Cardiac fibroblast (primary cell): ENCODE results near the gene ABHD2.

Source experiments
- DNase-seq, 2 donors: peaks; one replicate each; pipeline versions ENCODE4 v3.0.0 to v3.0.0-alpha.2; 2010; ENCODE audit warnings: low read depth in 2 of 2
- H3K4me3 ChIP-seq, 2 donors: replicated peaks in 1 of 2; 1 replicate in 1 of 2; 2 replicates in 1 of 2; pipeline ENCODE4 v1.5.1; 2011; ENCODE audit warnings: low read depth in 2 of 2, low read length in 2 of 2, mild to moderate bottlenecking in 2 of 2, moderate library complexity in 1 of 2
- CTCF ChIP-seq: IDR thresholded peaks from one replicate; pipeline ENCODE4 v1.5.1; 2011; ENCODE audit warnings: low read depth, mild to moderate bottlenecking, low read length, inconsistent platforms

ABHD2 gene

DNA sequence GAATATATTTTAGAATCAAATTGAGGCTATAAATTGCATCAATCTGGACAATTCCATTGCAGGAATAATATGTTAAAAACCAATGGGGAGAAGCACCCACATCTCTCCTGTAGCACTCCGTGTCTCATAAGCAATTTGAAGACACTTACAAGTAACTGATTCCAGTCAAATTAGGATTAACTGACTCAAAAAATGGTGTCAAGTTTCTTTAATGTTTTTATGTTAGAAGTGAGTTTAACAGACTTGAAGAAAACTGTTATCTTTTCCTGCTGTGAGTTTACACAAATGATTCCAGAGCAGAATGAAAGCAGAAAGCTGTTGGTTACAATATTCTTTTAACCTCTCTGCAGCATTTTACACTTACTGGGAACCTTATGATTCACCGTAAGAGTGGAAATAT lies 109.9 kb downstream of the ABHD2 start:
- DNase-seq: no peak
- no peak for TF ChIP-seq CTCF
- H3K4me3 ChIP-seq: no peak overlapping the region

DNA sequence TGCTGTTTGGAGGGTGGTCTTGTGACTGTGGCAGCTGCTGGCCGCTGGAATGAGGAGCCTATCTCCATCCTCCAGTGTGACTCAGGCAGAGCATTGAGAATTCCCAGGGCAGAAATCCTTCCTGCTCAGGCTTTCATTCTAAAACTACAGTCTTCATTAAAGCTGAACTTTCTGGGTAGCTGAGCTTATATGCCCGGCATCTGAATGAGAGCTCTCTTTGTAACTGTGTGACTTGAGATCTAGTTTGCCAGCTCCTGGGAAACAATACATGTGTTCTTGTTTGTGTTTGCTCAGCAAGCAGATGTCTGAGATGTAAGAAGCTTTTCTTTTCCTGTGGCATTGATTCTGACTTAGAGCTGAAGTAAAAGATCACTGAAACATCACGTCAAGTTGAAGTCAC lies 110.7 kb downstream of the ABHD2 start:
- no peak for TF ChIP-seq CTCF
- no peak overlapping the region for H3K4me3 ChIP-seq
- no peak for DNase-seq

DNA sequence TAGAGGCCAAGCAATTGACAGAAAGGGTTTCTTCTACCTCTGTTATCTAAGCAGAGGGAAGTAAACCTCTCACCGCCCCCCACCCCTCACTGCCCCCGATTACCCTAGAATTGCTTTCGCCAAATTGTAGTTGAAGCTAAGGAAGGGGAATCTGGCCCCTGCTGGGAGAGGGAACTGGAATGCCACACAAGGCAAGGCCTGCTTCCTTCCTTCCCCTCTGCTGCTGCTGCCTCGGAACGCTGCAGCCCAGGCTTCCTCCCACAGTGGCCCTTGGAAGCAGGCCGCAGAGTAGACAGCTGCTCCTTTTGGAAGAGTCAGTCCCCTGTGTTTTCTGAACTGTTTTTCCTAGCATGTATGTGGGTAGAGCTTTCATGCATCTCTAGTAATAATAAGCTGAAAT lies 111.5 kb downstream of the ABHD2 start:
- no peak for TF ChIP-seq CTCF
- no peak for DNase-seq

DNA sequence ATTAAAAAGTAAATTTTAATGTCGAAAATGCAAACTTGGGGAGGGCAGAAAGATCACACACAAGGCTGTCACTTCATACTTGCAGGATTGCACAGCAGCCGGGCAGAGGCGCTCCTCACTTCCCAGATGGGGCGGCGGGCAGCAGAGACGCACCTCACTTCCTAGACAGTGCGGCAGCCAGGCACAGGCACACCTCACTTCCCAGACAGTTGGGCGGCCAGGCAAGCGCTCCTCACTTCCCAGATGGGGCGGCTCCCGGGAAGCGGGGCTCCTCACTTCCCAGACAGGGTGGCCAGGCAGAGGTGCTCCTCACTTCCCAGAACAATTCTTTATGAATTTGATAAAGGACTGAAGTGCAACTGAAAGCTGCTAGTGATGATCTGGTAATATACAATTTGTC lies 111.9 kb downstream of the ABHD2 start:
- DNase-seq: no peak
- TF ChIP-seq CTCF: no peak
- no peak overlapping the region for H3K4me3 ChIP-seq

More for the DNA sequence above, 111.5 kb downstream of the ABHD2 start:
- H3K4me3 ChIP-seq: no peak overlapping the region

DNA sequence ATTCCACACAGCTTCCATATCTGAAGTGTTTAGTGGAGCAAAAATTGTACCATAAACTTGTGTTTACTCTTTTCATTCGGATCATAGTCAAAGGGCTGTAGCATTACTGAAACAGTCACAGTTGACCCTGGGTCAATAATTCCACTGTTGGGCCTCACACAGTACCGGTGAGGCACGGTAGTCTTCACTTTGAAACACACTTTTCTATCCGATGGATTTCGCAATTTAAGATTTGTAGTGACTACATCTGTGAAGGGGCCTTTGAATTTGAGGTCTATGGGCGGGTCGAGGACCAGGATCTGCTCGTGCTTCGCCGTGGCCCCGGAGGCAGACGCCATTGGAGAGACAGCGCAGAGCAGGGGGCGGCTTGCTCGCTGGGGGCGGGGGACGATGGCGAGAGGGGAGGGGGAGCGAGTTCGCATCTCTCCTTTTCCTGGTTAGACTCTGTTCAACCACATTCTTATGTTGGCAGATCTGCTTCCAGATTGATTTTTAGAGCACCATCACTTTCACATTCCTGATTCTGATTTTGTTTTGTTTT lies 113.3 kb downstream of the ABHD2 start:
- no peak for TF ChIP-seq CTCF
- no peak for DNase-seq
- no peak overlapping the region for H3K4me3 ChIP-seq

GRCh38 chr15:89203705-89204273 lies 115.5 kb downstream of the ABHD2 start:
- DNase-seq: no peak

More at GRCh38 chr15:89203705-89204273, 115.5 kb downstream of the ABHD2 start:
- no peak for TF ChIP-seq CTCF
- H3K4me3 ChIP-seq: no peak overlapping the region
